Spleen (tissue), 7 donors: ENCODE data around the gene DOCK2.

ENCODE experiments used
- POLR2A ChIP-seq, 3 donors: fragments of 450-650 bp; IDR thresholded peaks; one replicate each; pipeline ENCODE4 v1.5.1; 2017; ENCODE audit warnings: antibody characterized with exemption in 3 of 3, mild to moderate bottlenecking in 1 of 3
- TF ChIP-seq, protein P1 (sequence below), 11 experiments: fragments of 200-600 bp in 7 of 11; fragments of 450-650 bp in 4 of 11; sonication (generic) in 4 of 11; IDR thresholded peaks in 8 of 11; conservative IDR thresholded peaks in 3 of 11; 1 replicate in 7 of 11; 2 replicates in 4 of 11; pipeline versions ENCODE4 v1.4.0 to v1.8.0; 2016 to 2021; ENCODE audit warnings: antibody characterized with exemption in 11 of 11, inconsistent platforms in 4 of 11, mild to moderate bottlenecking in 1 of 11
- donor health status: DM: no; HTN: no; CAD: no; lungs with moderate emphysema.
- donor health status: DM: no; HTN: no; CAD: no.
- donor health status: DM: no; HTN: no; CAD: no.

DNA sequence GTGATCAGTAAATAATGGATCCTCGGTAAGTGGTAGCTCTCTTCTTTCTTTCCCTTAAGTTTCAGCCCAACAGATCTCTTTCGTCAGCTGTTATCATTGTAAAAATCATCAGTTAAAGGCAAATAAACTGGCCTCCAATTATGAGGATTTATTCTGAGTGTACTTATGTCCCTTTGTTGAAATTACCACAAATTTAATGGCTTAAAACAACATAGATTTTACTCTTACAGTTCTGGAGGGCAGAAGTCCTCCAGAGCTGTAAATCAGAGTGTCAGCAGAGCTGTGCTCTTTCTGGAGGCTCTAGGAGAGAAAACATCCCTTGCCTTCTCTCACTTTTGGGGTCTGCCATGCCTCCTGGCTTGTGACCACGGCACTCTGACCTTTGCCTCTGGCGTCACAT lies 238.7 kb downstream of the DOCK2 start:
- no peak for TF ChIP-seq POLR2A (IDR thresholded peaks at IDR 0.05)
- TF ChIP-seq, protein P1, sequence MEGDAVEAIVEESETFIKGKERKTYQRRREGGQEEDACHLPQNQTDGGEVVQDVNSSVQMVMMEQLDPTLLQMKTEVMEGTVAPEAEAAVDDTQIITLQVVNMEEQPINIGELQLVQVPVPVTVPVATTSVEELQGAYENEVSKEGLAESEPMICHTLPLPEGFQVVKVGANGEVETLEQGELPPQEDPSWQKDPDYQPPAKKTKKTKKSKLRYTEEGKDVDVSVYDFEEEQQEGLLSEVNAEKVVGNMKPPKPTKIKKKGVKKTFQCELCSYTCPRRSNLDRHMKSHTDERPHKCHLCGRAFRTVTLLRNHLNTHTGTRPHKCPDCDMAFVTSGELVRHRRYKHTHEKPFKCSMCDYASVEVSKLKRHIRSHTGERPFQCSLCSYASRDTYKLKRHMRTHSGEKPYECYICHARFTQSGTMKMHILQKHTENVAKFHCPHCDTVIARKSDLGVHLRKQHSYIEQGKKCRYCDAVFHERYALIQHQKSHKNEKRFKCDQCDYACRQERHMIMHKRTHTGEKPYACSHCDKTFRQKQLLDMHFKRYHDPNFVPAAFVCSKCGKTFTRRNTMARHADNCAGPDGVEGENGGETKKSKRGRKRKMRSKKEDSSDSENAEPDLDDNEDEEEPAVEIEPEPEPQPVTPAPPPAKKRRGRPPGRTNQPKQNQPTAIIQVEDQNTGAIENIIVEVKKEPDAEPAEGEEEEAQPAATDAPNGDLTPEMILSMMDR (IDR thresholded peaks at IDR 0.05 in 8 of 11, conservative IDR thresholded peaks at IDR 0.05 in 3 of 11) = no peak
